Large intestine (tissue), 3 donors: ENCODE measurements around the gene KDM2B. TPM values are rescaled to one million over a fixed set of nuclear protein-coding genes. Genes with fewer than 3 reads are reported as not detected.

ENCODE experiments used
- DNase-seq, 2 donors: peaks; one replicate each; pipeline versions ENCODE4 v3.0.0 to v3.0.0-alpha.2; 2013
- H3K27ac ChIP-seq: one replicate; pipeline ENCODE4 v1.5.1; 2013; ENCODE audit warnings: low read length
- H3K27me3 ChIP-seq: 2 replicates; pipeline ENCODE4 v1.6.1; 2013; ENCODE audit warnings: low read length; ENCODE audit not compliant: control insufficient read depth, insufficient read depth
- H3K36me3 ChIP-seq: 2 replicates; pipeline ENCODE4 v1.6.1; 2013; ENCODE audit warnings: low read length; ENCODE audit not compliant: control insufficient read depth, insufficient read depth
- H3K4me1 ChIP-seq: one replicate; pipeline ENCODE4 v1.6.1; 2013; ENCODE audit warnings: low read length; ENCODE audit not compliant: control insufficient read depth, insufficient read depth
- H3K4me3 ChIP-seq: one replicate; pipeline ENCODE4 v1.5.1; 2013; ENCODE audit warnings: low read length
- H3K9me3 ChIP-seq: one replicate; pipeline ENCODE4 v1.6.1; 2013; ENCODE audit warnings: mild to moderate bottlenecking, low read depth, low read length, moderate library complexity; ENCODE audit not compliant: control insufficient read depth
- WGBS: methylation state at CpG from one replicate; pipeline ENCODE4 v1.1.5; 2013; ENCODE audit warnings: low lambda C conversion rate; ENCODE audit not compliant: insufficient coverage; 5-methylcytosine and 5-hydroxymethylcytosine counted together
- polyA plus RNA-seq: library from polyadenylated mRNA; unstranded; fragments of 120-200 nt; gene quantifications from one replicate; pipeline ENCODE4 v1.2.1, GENCODE V29; 2013

KDM2B gene
- polyA plus RNA-seq, 1 donor: 22.3 TPM

- H3K36me3 ChIP-seq: peaks cover 38% of the 10 kb centered on the region
- DNase-seq: no peak
- no peaks in the 10 kb centered on the region for H3K9me3 ChIP-seq
- no peaks in the 10 kb centered on the region for H3K27me3 ChIP-seq
- no peaks in the 10 kb centered on the region for H3K4me1 ChIP-seq
- no peak overlapping the region for H3K4me3 ChIP-seq
- no peak overlapping the region for H3K27ac ChIP-seq
- 78% methylated on average over 1 of the region's 16 CpGs for WGBS
These were observed 66.6 kb downstream of the KDM2B start for GRCh38 chr12:121514184-121514742.

GRCh38 chr12:121513464-121514183 lies 67.2 kb downstream of the KDM2B start:
- WGBS: 80% methylated on average over 3 of the region's 17 CpGs

GRCh38 chr12:121512561-121512960 lies 68.3 kb downstream of the KDM2B start:
- Histone ChIP-seq H3K9me3 (no peaks in the 10 kb centered on the region), H3K4me1 (no peaks in the 10 kb centered on the region), H3K27ac (no peak overlapping the region), H3K4me3 (no peak overlapping the region), H3K27me3 (no peaks in the 10 kb centered on the region), H3K36me3 (peaks cover 41% of the 10 kb centered on the region)
- no CpG with 5 or more reads among the region's 12 CpGs for WGBS
- no peak for DNase-seq

More at GRCh38 chr12:121513464-121514183, 67.2 kb downstream of the KDM2B start:
- DNase-seq: peak in 1 of 2 donors; percentile 55
- Histone ChIP-seq H3K4me3 (no peak overlapping the region), H3K9me3 (no peaks in the 10 kb centered on the region), H3K36me3 (peaks cover 37% of the 10 kb centered on the region), H3K27me3 (no peaks in the 10 kb centered on the region), H3K4me1 (no peaks in the 10 kb centered on the region), H3K27ac (no peak overlapping the region)

- no peak for DNase-seq
- no peaks in the 10 kb centered on the region for H3K9me3 ChIP-seq
- no peak overlapping the region for H3K27ac ChIP-seq
- H3K36me3 ChIP-seq: peaks cover 45% of the 10 kb centered on the region
- no peak overlapping the region for H3K4me3 ChIP-seq
- H3K27me3 ChIP-seq: no peaks in the 10 kb centered on the region
- WGBS: no CpG with 5 or more reads among the region's 12 CpGs
- H3K4me1 ChIP-seq: no peaks in the 10 kb centered on the region
These were observed 68.9 kb downstream of the KDM2B start for GRCh38 chr12:121511916-121512315.

- H3K27ac ChIP-seq: no peak overlapping the region
- DNase-seq: no peak
- H3K4me3 ChIP-seq: no peak overlapping the region
- no CpG with 5 or more reads among the region's 16 CpGs for WGBS
- no peaks in the 10 kb centered on the region for H3K27me3 ChIP-seq
- no peaks in the 10 kb centered on the region for H3K4me1 ChIP-seq
- peaks cover 42% of the 10 kb centered on the region for H3K36me3 ChIP-seq
- no peaks in the 10 kb centered on the region for H3K9me3 ChIP-seq
These were observed 71.5 kb downstream of the KDM2B start for GRCh38 chr12:121509339-121509738.

GRCh38 chr12:121508533-121508932 lies 72.3 kb downstream of the KDM2B start:
- H3K4me3 ChIP-seq: no peak overlapping the region
- peaks cover 43% of the 10 kb centered on the region for H3K36me3 ChIP-seq
- WGBS: no CpG with 5 or more reads among the region's 11 CpGs
- H3K4me1 ChIP-seq: no peaks in the 10 kb centered on the region
- H3K27ac ChIP-seq: no peak overlapping the region
- no peaks in the 10 kb centered on the region for H3K9me3 ChIP-seq
- H3K27me3 ChIP-seq: no peaks in the 10 kb centered on the region
- DNase-seq: no peak

GRCh38 chr12:121507984-121508383 lies 72.8 kb downstream of the KDM2B start:
- peaks cover 38% of the 10 kb centered on the region for H3K36me3 ChIP-seq

GRCh38 chr12:121507245-121507644 lies 73.6 kb downstream of the KDM2B start:
- Histone ChIP-seq H3K27ac (no peak overlapping the region), H3K4me1 (no peaks in the 10 kb centered on the region), H3K36me3 (peaks cover 34% of the 10 kb centered on the region), H3K9me3 (no peaks in the 10 kb centered on the region), H3K4me3 (no peak overlapping the region), H3K27me3 (no peaks in the 10 kb centered on the region)
- WGBS: no CpG with 5 or more reads among the region's 8 CpGs
- no peak for DNase-seq

More at GRCh38 chr12:121507984-121508383, 72.8 kb downstream of the KDM2B start:
- H3K4me3 ChIP-seq: no peak overlapping the region
- DNase-seq: no peak
- no peaks in the 10 kb centered on the region for H3K9me3 ChIP-seq
- no peak overlapping the region for H3K27ac ChIP-seq
- no peaks in the 10 kb centered on the region for H3K4me1 ChIP-seq
- H3K27me3 ChIP-seq: no peaks in the 10 kb centered on the region
- no CpG with 5 or more reads among the region's 3 CpGs for WGBS

GRCh38 chr12:121505513-121505912 lies 75.3 kb downstream of the KDM2B start:
- peaks cover 31% of the 10 kb centered on the region for H3K36me3 ChIP-seq
- no peaks in the 10 kb centered on the region for H3K4me1 ChIP-seq
- no peaks in the 10 kb centered on the region for H3K9me3 ChIP-seq
- H3K4me3 ChIP-seq: no peak overlapping the region
- WGBS: 100% methylated on average over 1 of the region's 3 CpGs
- no peaks in the 10 kb centered on the region for H3K27me3 ChIP-seq
- DNase-seq: no peak
- H3K27ac ChIP-seq: no peak overlapping the region

GRCh38 chr12:121504505-121504904 lies 76.3 kb downstream of the KDM2B start:
- H3K4me3 ChIP-seq: no peak overlapping the region
- H3K36me3 ChIP-seq: peaks cover 25% of the 10 kb centered on the region
- no peaks in the 10 kb centered on the region for H3K27me3 ChIP-seq
- H3K27ac ChIP-seq: no peak overlapping the region
- H3K4me1 ChIP-seq: peaks cover 5% of the 10 kb centered on the region
- no peaks in the 10 kb centered on the region for H3K9me3 ChIP-seq
- DNase-seq: no peak
- no CpG with 5 or more reads among the region's 13 CpGs for WGBS

GRCh38 chr12:121503395-121503794 lies 77.4 kb downstream of the KDM2B start:
- Histone ChIP-seq H3K4me3 (no peak overlapping the region), H3K9me3 (no peaks in the 10 kb centered on the region), H3K36me3 (peaks cover 17% of the 10 kb centered on the region), H3K27me3 (no peaks in the 10 kb centered on the region), H3K27ac (no peak overlapping the region), H3K4me1 (peaks cover 5% of the 10 kb centered on the region)
- WGBS: no CpG with 5 or more reads among the region's 1 CpG
- no peak for DNase-seq
